GM21723 (cell line): ENCODE data around the gene NFASC.

Experiments used
- ATAC-seq: cut with Tn5 transposase; IDR thresholded peaks from one replicate; pipeline ENCODE4 v1.9.1; 2021; ENCODE audit warnings: mild to moderate bottlenecking, moderate library complexity; ENCODE audit not compliant: unreplicated experiment

Gene NFASC

GRCh38 chr1:205032508-205032907, 161.8 kb downstream of the NFASC start:
- ATAC-seq = no peak

- no peak for ATAC-seq
These were observed 166.9 kb downstream of the NFASC start for GRCh38 chr1:205037539-205037938.

- ATAC-seq = no peak
These were observed 167.6 kb downstream of the NFASC start for GRCh38 chr1:205038132-205038786.

GRCh38 chr1:205041001-205041715, 170.5 kb downstream of the NFASC start:
- no peak for ATAC-seq

GRCh38 chr1:205041998-205042910, 171.6 kb downstream of the NFASC start:
- no peak for ATAC-seq

GRCh38 chr1:205042911-205043806, 172.5 kb downstream of the NFASC start, which contains the start of gene CNTN2:
Gene CNTN2 (plus strand): TSS chr1:205043212. CDS start chr1:205053186, 9,974 bp downstream.
- no peak for ATAC-seq

GRCh38 chr1:205043866-205044265, 173.2 kb downstream of the NFASC start:
- no peak for ATAC-seq

GRCh38 chr1:205044741-205045140, 174.1 kb downstream of the NFASC start:
- ATAC-seq = no peak

- no peak for ATAC-seq
These were observed 174.5 kb downstream of the NFASC start for GRCh38 chr1:205045146-205045545.

GRCh38 chr1:205046870-205047269, 176.2 kb downstream of the NFASC start:
- no peak for ATAC-seq

- no peak for ATAC-seq
These were observed 177.1 kb downstream of the NFASC start for GRCh38 chr1:205047764-205048231.

GRCh38 chr1:205048382-205048781, 177.7 kb downstream of the NFASC start:
- no peak for ATAC-seq

GRCh38 chr1:205049479-205049878, 178.8 kb downstream of the NFASC start:
- ATAC-seq = no peak

GRCh38 chr1:205052690-205053089, 182.0 kb downstream of the NFASC start:
- ATAC-seq = no peak

- ATAC-seq = no peak
These were observed 182.6 kb downstream of the NFASC start for GRCh38 chr1:205053296-205053695.

- ATAC-seq = no peak
These were observed 183.4 kb downstream of the NFASC start for GRCh38 chr1:205054013-205054412.

- ATAC-seq = no peak
These were observed 185.5 kb downstream of the NFASC start for GRCh38 chr1:205056188-205056611.

- no peak for ATAC-seq
These were observed 186.4 kb downstream of the NFASC start for GRCh38 chr1:205056956-205057568.

GRCh38 chr1:205057808-205058575, 187.3 kb downstream of the NFASC start:
- ATAC-seq = no peak
